GM19240 (cell line): ENCODE data around the gene GPR153.

Experiments used
- DNase-seq: peaks from one replicate; pipeline ENCODE4 v3.0.0; 2011; ENCODE audit warnings: low spot score; ENCODE audit not compliant: insufficient read length

Gene GPR153

GRCh38 chr1:6287029-6287428 is 26.1 kb upstream of the GPR153 start:
- DNase-seq = no peak

DNA sequence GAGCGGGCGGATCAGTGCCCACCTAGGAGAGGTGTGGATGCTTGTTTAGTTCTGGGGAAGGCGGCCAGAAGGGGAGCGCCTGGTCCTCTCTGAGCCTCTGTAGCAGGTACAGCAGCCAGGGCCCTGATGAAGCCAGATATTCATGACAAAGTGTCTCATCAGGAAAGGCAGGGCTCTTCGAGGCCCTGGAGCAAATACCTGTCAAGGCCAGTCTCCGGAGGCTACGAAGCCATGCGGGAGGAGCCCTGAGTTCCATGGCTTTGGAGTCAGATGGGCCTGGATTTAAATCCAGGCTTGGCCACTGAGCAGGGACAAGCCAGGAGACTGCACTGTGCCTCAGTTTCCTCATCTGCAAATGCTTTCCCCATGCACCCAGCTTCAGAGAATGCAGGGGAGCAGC is 25.4 kb upstream of the GPR153 start:
- no peak for DNase-seq

GRCh38 chr1:6285336-6285735 is 24.4 kb upstream of the GPR153 start:
- no peak for DNase-seq

DNA sequence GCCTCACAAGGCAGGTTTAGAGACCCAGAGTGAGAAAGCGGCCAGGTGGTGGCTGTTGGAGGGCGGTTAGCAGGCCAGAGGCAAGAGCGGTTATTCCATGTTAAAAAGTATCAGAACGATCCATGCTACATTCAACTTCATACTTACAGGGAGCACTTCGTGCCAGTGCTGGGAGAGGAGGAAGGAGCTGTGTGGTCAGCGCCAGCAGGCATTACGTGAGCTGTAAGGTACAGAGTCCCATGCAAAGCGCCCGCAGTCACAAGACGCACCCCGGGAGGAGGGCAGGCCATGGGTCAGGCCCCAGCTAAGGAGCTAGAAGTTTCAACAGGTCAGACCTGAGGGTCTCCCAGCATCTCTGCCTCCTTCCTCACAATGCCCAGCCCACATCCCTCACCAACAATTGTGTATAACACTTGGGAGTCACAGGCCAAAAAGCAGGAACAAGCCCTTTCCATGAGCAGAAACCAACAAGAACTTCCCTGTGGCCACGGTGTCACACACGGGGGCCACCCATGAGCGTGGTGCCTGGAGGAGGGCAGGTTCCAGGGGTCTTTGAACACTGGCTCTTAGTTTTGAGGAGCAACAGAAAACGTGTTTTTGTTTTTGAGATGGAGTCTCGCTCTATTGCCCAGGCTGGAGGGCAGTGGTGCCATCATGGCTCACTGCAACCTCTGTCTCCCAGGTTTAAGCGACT is 21.8 kb upstream of the GPR153 start:
- DNase-seq = no peak

DNA sequence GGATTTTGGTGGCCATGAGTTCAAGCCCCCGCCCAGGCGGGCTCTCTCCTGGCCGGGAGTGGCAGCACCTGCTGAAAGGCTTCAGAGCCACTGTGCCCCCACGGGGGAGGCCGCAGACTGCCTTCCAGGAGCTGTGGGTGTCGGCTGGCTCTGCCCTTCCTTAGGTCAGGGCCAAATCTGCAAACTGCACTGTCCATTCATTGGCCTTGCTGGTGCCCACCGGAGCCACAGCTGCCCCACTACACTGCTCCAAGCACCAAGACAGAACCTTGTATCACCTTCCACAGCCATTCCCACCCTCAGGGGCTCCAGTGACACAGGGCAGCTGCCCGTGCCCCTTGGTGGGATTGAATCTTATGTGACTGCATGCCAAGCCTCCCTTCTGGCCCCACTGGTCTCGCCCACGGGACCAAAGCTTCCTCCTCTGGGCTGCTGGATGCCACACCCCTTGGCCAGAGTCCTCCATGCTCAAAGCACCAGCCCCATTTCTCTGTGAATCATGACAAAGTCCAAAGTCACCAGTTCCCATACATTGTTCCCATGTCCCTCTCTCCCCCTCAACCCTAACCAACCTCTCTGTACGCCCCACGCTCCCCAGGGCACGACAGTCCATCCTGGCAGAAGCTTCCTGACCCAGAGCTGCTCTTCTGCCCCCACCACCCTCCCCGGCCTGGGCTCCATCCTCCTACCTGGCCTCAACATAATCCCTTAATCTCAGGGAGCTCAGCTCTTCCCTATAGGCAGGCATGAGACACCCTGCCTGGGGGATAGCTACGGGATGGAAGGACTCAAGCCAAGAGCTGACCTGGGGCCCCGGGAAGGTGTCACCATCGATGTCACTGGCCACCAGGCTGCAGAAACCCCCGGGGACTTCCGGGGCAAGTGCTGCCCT is 20.9 kb upstream of the GPR153 start:
- DNase-seq = no peak

GRCh38 chr1:6280761-6281451 is 20.0 kb upstream of the GPR153 start:
- no peak for DNase-seq

- no peak for DNase-seq
These were observed 18.9 kb upstream of the GPR153 start for GRCh38 chr1:6279613-6280383.

DNA sequence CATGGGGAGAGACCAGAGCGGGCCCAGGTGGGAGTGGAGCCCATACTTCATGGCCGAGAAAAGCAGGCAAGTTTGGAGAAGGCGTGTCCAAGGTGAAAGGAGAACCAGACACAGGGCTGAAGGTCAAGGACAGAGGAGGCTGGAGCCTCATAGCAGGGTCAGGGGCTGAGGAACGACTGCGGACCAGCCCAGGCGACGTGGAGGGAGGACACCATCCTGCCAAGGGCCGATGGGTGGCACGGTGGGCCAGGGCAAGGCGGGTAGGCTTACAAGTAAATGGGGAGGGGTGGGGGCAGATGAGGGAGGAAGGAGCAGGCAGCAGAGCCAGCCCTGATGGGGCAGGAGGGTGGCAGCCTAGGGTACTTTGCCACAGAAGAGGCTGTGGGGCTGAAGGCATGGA is 18.2 kb upstream of the GPR153 start:
- DNase-seq = no peak

- DNase-seq = no peak
These were observed 17.4 kb upstream of the GPR153 start for GRCh38 chr1:6278263-6278662.

GRCh38 chr1:6276811-6277555 is 16.1 kb upstream of the GPR153 start:
- DNase-seq = no peak

GRCh38 chr1:6275826-6276782 is 15.2 kb upstream of the GPR153 start:
- DNase-seq = no peak

DNA sequence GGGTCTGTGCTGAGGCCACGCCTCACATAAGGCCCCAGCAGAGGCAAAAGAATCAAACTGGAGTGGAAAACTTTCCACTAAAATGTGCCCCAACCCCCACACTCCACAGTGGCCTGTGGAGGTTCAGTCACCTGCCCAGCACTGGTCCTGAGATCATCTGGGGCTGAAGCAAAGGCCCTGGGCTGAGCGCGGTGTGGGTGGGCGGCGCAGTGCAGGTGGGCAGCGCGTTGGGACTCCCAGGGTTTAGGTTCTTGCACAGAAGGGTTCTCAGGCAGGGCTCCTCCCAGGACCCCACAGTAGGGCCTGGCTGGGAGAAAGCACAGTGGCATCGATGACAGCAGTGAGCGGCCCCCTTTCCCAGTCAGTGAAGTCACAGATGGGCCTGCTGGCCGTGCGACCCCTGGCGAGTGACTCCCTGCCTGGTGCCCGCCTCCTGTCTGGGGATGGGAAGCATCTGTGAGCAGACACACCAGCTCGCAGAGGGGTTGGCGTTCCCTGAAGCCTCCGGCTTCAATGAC is 13.8 kb upstream of the GPR153 start:
- DNase-seq = no peak

- DNase-seq = no peak
These were observed 13.2 kb upstream of the GPR153 start for GRCh38 chr1:6274102-6274501.

GRCh38 chr1:6273380-6273891 is 12.5 kb upstream of the GPR153 start:
- no peak for DNase-seq

- no peak for DNase-seq
These were observed 12.0 kb upstream of the GPR153 start for GRCh38 chr1:6272868-6273267.

DNA sequence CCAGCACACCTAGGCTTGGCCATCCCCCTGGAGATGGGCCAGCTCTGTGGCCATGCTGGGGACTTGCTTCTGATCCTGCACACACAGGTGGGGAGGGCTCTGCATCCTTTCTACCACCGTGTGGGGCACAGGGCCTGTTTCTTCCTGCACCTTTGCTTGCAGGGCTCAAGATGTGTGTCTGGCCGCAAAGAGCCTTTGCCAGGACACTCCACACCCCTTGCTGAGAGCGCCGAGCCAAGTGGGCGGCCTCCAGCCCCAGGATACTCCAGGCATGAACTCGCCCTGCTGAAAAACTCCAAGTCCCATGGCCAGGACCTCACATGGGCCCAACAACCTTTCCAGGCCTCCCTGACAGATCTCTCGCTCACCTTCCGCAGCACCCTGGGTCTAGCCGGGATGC is 11.6 kb upstream of the GPR153 start:
- DNase-seq = no peak

DNA sequence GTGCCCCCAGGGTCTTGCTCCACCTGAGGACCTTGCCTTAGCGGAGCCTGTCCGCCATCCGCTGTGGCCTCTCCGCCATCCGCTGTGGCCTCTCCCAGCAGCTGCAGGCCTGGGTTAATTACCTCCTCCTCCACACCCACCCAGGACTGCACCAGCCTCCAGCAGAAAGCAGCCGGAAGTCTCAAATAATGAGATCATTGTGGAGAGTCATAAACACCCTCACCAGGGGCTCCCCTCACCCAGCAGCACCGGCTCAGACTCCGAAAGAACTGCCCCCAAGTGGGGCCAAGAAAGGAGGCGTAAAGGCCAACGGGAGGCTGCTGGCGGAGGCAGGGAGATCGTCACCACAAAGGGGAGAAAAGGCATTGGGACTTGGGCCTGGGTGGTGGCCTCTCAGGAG is 10.7 kb upstream of the GPR153 start:
- no peak for DNase-seq

DNA sequence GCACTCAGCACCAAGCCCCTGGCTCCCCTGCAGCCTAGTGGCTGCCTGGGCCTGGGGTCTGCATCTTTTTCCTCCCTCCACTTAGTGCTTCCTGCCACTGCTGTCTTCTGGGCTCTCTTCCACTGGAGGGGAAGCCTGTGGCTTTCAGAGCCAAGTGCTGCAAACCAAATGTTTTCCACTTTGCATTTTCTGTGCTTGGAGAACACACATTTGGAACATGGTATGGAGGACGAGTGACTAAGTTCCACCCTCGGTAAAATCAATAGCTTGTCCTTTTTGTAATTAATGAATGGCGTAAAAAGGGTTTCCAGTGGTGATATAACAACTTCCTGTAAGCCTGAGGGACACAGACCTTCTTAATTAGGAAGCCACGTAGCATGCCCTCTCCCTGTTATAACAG is 10.1 kb upstream of the GPR153 start:
- DNase-seq = no peak

DNA sequence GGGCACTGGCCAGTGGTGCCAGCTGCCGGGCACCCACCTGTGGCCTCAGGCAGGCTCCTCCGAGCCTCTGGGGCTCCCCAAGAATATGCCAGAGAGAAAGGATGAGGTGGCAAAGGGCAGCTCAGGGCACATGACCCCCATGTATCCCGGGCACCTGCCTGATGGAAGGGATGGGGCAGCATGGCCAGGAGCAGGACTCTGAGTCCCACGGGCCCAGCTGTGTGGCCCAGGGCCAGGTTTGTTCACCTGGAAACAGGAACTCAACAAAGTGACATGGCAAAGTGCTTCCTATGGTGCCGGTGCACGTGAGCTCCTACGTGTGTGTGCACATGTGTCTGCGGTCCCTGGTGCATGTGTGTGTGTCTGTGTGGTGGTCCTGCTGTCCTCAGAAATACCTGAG is 9.5 kb upstream of the GPR153 start:
- DNase-seq = no peak
